ENCODE data around the gene PTPRZ1.

Gene PTPRZ1

DNA sequence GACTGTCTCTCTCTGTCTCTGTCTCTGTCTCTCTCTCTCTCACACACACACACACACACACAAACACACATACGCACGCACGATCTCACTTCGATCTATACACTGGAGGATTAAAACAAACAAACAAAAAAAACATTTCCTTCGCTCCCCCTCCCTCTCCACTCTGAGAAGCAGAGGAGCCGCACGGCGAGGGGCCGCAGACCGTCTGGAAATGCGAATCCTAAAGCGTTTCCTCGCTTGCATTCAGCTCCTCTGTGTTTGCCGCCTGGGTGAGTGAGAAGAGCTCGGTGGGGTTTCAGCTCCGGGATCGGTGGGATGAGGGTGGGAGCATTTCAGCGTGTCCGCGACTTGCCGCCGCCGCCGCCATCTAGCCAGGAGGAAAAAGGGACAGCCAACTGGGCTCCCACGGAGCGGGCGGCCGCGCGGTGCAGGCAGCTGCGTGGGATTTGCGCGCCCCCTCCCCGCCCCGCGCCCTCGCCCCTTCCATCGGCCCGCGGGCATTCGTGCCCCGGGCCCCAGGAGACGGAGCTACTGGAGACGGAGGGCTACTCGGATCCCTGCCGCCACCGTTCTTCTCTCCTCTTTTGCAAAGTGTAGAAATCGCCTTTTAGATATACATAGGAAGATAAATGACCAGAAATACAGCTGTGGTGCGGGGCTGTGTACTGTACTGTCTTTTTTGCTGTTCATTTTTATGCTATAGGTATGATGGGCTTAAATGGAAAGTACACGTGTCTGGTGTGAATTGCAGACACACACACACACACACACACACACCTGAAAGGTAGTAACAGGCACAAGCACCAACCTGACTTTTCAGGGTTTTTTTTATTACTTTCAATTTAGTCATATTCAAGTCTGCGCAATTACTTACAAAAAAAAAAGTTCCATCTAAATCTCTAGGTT is 581 bp downstream of the PTPRZ1 start (continued):
- TF ChIP-seq, protein P1, sequence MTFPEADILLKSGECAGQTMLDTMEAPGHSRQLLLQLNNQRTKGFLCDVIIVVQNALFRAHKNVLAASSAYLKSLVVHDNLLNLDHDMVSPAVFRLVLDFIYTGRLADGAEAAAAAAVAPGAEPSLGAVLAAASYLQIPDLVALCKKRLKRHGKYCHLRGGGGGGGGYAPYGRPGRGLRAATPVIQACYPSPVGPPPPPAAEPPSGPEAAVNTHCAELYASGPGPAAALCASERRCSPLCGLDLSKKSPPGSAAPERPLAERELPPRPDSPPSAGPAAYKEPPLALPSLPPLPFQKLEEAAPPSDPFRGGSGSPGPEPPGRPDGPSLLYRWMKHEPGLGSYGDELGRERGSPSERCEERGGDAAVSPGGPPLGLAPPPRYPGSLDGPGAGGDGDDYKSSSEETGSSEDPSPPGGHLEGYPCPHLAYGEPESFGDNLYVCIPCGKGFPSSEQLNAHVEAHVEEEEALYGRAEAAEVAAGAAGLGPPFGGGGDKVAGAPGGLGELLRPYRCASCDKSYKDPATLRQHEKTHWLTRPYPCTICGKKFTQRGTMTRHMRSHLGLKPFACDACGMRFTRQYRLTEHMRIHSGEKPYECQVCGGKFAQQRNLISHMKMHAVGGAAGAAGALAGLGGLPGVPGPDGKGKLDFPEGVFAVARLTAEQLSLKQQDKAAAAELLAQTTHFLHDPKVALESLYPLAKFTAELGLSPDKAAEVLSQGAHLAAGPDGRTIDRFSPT (tag by site-specific recombination; IDR thresholded peaks at IDR 0.05): no peak
- TF ChIP-seq, protein P2, sequence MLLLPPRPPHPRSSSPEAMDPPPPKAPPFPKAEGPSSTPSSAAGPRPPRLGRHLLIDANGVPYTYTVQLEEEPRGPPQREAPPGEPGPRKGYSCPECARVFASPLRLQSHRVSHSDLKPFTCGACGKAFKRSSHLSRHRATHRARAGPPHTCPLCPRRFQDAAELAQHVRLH (tag by site-specific recombination; IDR thresholded peaks at IDR 0.05): 0 out of 2 replicates have a peak, but pooled peaks have one; percentile 16
- no peak for TF ChIP-seq ZNF677 (tag by site-specific recombination; IDR thresholded peaks at IDR 0.05)
- TF ChIP-seq, protein P3, sequence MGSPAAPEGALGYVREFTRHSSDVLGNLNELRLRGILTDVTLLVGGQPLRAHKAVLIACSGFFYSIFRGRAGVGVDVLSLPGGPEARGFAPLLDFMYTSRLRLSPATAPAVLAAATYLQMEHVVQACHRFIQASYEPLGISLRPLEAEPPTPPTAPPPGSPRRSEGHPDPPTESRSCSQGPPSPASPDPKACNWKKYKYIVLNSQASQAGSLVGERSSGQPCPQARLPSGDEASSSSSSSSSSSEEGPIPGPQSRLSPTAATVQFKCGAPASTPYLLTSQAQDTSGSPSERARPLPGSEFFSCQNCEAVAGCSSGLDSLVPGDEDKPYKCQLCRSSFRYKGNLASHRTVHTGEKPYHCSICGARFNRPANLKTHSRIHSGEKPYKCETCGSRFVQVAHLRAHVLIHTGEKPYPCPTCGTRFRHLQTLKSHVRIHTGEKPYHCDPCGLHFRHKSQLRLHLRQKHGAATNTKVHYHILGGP (tag by site-specific recombination; IDR thresholded peaks at IDR 0.05): no peak
- TF ChIP-seq, protein P4, sequence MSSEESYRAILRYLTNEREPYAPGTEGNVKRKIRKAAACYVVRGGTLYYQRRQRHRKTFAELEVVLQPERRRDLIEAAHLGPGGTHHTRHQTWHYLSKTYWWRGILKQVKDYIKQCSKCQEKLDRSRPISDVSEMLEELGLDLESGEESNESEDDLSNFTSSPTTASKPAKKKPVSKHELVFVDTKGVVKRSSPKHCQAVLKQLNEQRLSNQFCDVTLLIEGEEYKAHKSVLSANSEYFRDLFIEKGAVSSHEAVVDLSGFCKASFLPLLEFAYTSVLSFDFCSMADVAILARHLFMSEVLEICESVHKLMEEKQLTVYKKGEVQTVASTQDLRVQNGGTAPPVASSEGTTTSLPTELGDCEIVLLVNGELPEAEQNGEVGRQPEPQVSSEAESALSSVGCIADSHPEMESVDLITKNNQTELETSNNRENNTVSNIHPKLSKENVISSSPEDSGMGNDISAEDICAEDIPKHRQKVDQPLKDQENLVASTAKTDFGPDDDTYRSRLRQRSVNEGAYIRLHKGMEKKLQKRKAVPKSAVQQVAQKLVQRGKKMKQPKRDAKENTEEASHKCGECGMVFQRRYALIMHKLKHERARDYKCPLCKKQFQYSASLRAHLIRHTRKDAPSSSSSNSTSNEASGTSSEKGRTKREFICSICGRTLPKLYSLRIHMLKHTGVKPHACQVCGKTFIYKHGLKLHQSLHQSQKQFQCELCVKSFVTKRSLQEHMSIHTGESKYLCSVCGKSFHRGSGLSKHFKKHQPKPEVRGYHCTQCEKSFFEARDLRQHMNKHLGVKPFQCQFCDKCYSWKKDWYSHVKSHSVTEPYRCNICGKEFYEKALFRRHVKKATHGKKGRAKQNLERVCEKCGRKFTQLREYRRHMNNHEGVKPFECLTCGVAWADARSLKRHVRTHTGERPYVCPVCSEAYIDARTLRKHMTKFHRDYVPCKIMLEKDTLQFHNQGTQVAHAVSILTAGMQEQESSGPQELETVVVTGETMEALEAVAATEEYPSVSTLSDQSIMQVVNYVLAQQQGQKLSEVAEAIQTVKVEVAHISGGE (tag by site-specific recombination; conservative IDR thresholded peaks at IDR 0.05; ENCODE audit: low read depth): peak; percentile 28; the same call in 1 of the 2 replicates
- TF ChIP-seq ZNF660 (tag by site-specific recombination; IDR thresholded peaks at IDR 0.05): no peak
- TF ChIP-seq ZFP69B (tag by site-specific recombination; IDR thresholded peaks at IDR 0.05): peak; percentile 99
- no peak for TF ChIP-seq ZNF555 (tag by site-specific recombination; conservative IDR thresholded peaks at IDR 0.05)
- TF ChIP-seq BCL11B (tag by site-specific recombination; IDR thresholded peaks at IDR 0.05; ENCODE audit: low read depth): no peak
- TF ChIP-seq ZNF624 (tag by site-specific recombination; IDR thresholded peaks at IDR 0.05): no peak
- TF ChIP-seq, protein P5, sequence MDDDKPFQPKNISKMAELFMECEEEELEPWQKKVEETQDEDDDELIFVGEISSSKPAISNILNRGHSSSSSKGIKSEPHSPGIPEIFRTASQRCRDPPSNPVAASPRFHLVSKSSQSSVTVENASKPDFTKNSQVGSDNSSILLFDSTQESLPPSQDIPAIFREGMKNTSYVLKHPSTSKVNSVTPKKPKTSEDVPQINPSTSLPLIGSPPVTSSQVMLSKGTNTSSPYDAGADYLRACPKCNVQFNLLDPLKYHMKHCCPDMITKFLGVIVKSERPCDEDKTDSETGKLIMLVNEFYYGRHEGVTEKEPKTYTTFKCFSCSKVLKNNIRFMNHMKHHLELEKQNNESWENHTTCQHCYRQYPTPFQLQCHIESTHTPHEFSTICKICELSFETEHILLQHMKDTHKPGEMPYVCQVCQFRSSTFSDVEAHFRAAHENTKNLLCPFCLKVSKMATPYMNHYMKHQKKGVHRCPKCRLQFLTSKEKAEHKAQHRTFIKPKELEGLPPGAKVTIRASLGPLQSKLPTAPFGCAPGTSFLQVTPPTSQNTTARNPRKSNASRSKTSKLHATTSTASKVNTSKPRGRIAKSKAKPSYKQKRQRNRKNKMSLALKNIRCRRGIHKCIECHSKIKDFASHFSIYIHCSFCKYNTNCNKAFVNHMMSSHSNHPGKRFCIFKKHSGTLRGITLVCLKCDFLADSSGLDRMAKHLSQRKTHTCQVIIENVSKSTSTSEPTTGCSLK (tag by site-specific recombination; IDR thresholded peaks at IDR 0.05): no peak
- TF ChIP-seq ZNF768 (tag by site-specific recombination; IDR thresholded peaks at IDR 0.05): no peak
- peak; percentile 71; the same call in 1 of the 2 replicates for TF ChIP-seq ZNF2 (tag by site-specific recombination; IDR thresholded peaks at IDR 0.05)
- no peak for TF ChIP-seq ZNF311 (tag by site-specific recombination; IDR thresholded peaks at IDR 0.05; ENCODE audit: borderline replicate concordance)
- TF ChIP-seq ZNF155 (tag by site-specific recombination; IDR thresholded peaks at IDR 0.05): no peak
- TF ChIP-seq ZNF324 (tag by site-specific recombination; IDR thresholded peaks at IDR 0.05): no peak
- TF ChIP-seq ZNF112 (tag by site-specific recombination; IDR thresholded peaks at IDR 0.05): no peak
- TF ChIP-seq ZNF433 (tag by site-specific recombination; IDR thresholded peaks at IDR 0.05; ENCODE audit: low read depth): no peak
- no peak for TF ChIP-seq ZNF174 (tag by site-specific recombination; IDR thresholded peaks at IDR 0.05)
- TF ChIP-seq PRDM1 (tag by site-specific recombination; IDR thresholded peaks at IDR 0.05): peak; percentile 45; the same call in 1 of the 2 replicates
- peak; percentile 69; the same call in 1 of the 2 replicates for TF ChIP-seq ZNF341 (tag by site-specific recombination; IDR thresholded peaks at IDR 0.05; ENCODE audit: low read depth)
- TF ChIP-seq, protein P6, sequence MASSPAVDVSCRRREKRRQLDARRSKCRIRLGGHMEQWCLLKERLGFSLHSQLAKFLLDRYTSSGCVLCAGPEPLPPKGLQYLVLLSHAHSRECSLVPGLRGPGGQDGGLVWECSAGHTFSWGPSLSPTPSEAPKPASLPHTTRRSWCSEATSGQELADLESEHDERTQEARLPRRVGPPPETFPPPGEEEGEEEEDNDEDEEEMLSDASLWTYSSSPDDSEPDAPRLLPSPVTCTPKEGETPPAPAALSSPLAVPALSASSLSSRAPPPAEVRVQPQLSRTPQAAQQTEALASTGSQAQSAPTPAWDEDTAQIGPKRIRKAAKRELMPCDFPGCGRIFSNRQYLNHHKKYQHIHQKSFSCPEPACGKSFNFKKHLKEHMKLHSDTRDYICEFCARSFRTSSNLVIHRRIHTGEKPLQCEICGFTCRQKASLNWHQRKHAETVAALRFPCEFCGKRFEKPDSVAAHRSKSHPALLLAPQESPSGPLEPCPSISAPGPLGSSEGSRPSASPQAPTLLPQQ (tag by site-specific recombination; IDR thresholded peaks at IDR 0.05): peak; percentile 99
- TF ChIP-seq SP7 (tag by site-specific recombination; IDR thresholded peaks at IDR 0.05): no peak; the same call in 1 of the 2 replicates
- TF ChIP-seq, protein P7, sequence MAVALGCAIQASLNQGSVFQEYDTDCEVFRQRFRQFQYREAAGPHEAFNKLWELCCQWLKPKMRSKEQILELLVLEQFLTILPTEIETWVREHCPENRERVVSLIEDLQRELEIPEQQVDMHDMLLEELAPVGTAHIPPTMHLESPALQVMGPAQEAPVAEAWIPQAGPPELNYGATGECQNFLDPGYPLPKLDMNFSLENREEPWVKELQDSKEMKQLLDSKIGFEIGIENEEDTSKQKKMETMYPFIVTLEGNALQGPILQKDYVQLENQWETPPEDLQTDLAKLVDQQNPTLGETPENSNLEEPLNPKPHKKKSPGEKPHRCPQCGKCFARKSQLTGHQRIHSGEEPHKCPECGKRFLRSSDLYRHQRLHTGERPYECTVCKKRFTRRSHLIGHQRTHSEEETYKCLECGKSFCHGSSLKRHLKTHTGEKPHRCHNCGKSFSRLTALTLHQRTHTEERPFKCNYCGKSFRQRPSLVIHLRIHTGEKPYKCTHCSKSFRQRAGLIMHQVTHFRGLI (tag by site-specific recombination; IDR thresholded peaks at IDR 0.05): no peak
- peak; percentile 78 for TF ChIP-seq ZFHX2 (tag by site-specific recombination; conservative IDR thresholded peaks at IDR 0.05)
